OCI-M1 (cell line): ENCODE results near the gene DPH1.

Experiments
- DNase-seq: peaks from one replicate; lab custom pipeline; 2025; lab: John Stamatoyannopoulos, UW

Gene DPH1

GRCh38 chr17:2082003-2082781, 52.2 kb downstream of the DPH1 start:
- no peak for DNase-seq

GRCh38 chr17:2083613-2084035, 53.7 kb downstream of the DPH1 start:
- DNase-seq, result peak; percentile 67

- DNase-seq, result no peak
Observed at GRCh38 chr17:2084036-2084765, 54.2 kb downstream of the DPH1 start.

- no peak for DNase-seq
Observed at GRCh38 chr17:2084766-2085647, 55.1 kb downstream of the DPH1 start.

- no peak for DNase-seq
Observed at GRCh38 chr17:2085648-2085949, 55.6 kb downstream of the DPH1 start.

GRCh38 chr17:2086306-2086705, 56.4 kb downstream of the DPH1 start:
- no peak for DNase-seq

GRCh38 chr17:2087597-2088211, 57.8 kb downstream of the DPH1 start:
- DNase-seq, result peak; percentile 79

GRCh38 chr17:2089021-2089422, 59.1 kb downstream of the DPH1 start:
- peak; percentile 71 for DNase-seq

GRCh38 chr17:2090210-2090641, 60.3 kb downstream of the DPH1 start:
- DNase-seq, result no peak

GRCh38 chr17:2090804-2091534, 61.0 kb downstream of the DPH1 start:
- no peak for DNase-seq

- DNase-seq, result no peak
Observed at GRCh38 chr17:2092253-2092652, 62.3 kb downstream of the DPH1 start.

GRCh38 chr17:2093349-2093748, 63.4 kb downstream of the DPH1 start:
- DNase-seq, result peak; percentile 32
